ENCODE data around the gene SLC25A45. TPM values are rescaled to one million over a fixed set of nuclear protein-coding genes. Genes with fewer than 3 reads are reported as not detected.

The SLC25A45 gene
- total RNA-seq, 1 experiment from 2014 or later = 1.1 TPM

DNA sequence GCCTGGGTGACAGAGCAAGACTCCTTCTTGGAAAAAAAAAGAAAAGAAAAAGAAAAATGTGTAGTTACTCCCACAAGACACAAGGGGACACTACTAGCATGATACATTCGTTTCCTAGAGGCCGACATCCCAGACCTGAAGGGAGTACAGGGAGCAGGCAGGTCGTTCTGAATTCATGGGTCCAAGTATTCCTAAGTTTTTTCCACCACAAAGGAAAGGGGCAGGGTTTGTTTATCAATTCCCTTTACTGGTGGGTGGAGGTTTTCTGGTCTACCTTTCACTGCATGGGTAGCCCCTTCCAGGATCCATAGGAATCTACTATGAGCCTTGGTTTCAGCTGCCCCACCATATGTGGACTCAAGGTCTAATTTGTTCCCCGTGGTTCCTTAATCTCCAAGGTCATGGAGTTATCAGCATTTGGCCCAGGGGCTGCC lies 16.1 kb downstream of the SLC25A45 start:
- Histone ChIP-seq H3K4me1 (ENCODE audit: insufficient read depth, low read length) (no peaks in the 10 kb centered on the region), H3K23ac (ENCODE audit: insufficient read length, low read depth, low read length) (no peak overlapping the region), H4K91ac (ENCODE audit: insufficient read length, low read depth, low read length) (no peak overlapping the region), H3K56ac (ENCODE audit: insufficient read length, low read depth, low read length) (no peak overlapping the region), H2BK12ac (ENCODE audit: insufficient read length, low read depth, low read length) (no peak overlapping the region), H3K79me1 (ENCODE audit: insufficient read depth, low read depth, low read length, poor library complexity, severe bottlenecking) (no peaks in the 10 kb centered on the region), H2BK120ac (ENCODE audit: low read depth, low read length, poor library complexity, severe bottlenecking) (no peak overlapping the region), H2BK5ac (ENCODE audit: insufficient read length, low read length) (no peak overlapping the region), H3K14ac (ENCODE audit: insufficient read depth, low read length) (no peak overlapping the region), H3K18ac (ENCODE audit: insufficient read length, low read depth, low read length) (no peak overlapping the region), H4K5ac (ENCODE audit: insufficient read length, low read depth, low read length) (no peak overlapping the region), H3K27ac (ENCODE audit: insufficient read length, low read depth, low read length) (no peak overlapping the region), H3K9ac (ENCODE audit: extremely low read depth, insufficient read length, low read length) (no peak overlapping the region), H3K23me2 (ENCODE audit: insufficient read length, low read depth, low read length, poor library complexity, severe bottlenecking) (no peaks in the 10 kb centered on the region), H3K27me3 (ENCODE audit: insufficient read depth, low read length) (no peaks in the 10 kb centered on the region; the same call in 1 of the 2 replicates), H2AFZ (ENCODE audit: low read length) (peak overlapping the region; percentile 74), H3K79me2 (ENCODE audit: insufficient read depth, low read length) (no peaks in the 10 kb centered on the region), H3K4ac (ENCODE audit: low read depth, low read length) (no peak overlapping the region), H3T11ph (ENCODE audit: low read length) (no peak overlapping the region), H2BK15ac (ENCODE audit: low read depth, low read length) (no peak overlapping the region), H4K8ac (replicated peaks; ENCODE audit: insufficient read length, low read depth, low read length) (no peak overlapping the region), H3K9me3 (ENCODE audit: control insufficient read depth, low read depth, low read length) (no peaks in the 10 kb centered on the region), H2AK5ac (ENCODE audit: insufficient read length, low read length) (no peak overlapping the region), H2BK20ac (ENCODE audit: low read depth, low read length, poor library complexity, severe bottlenecking) (no peak overlapping the region), H3K4me2 (ENCODE audit: insufficient read depth, insufficient read length, low read length) (no peak overlapping the region), H4K20me1 (ENCODE audit: control insufficient read depth, insufficient read depth, insufficient read length) (no peaks in the 10 kb centered on the region)
- H3K9me3 Mint-ChIP-seq = no peaks in the 10 kb centered on the region
- DNase-seq = peak; percentile 61
- TF ChIP-seq, protein P1, sequence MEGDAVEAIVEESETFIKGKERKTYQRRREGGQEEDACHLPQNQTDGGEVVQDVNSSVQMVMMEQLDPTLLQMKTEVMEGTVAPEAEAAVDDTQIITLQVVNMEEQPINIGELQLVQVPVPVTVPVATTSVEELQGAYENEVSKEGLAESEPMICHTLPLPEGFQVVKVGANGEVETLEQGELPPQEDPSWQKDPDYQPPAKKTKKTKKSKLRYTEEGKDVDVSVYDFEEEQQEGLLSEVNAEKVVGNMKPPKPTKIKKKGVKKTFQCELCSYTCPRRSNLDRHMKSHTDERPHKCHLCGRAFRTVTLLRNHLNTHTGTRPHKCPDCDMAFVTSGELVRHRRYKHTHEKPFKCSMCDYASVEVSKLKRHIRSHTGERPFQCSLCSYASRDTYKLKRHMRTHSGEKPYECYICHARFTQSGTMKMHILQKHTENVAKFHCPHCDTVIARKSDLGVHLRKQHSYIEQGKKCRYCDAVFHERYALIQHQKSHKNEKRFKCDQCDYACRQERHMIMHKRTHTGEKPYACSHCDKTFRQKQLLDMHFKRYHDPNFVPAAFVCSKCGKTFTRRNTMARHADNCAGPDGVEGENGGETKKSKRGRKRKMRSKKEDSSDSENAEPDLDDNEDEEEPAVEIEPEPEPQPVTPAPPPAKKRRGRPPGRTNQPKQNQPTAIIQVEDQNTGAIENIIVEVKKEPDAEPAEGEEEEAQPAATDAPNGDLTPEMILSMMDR (conservative IDR thresholded peaks at IDR 0.05) = peak; percentile 82
- H3K4me3 Mint-ChIP-seq = no peak overlapping the region
- H3K36me3 Mint-ChIP-seq (ENCODE audit: insufficient read depth in 1 of 3, low read depth in 3 of 3) = no peaks in the 10 kb centered on the region
- H3K27ac Mint-ChIP-seq = no peak overlapping the region
- no CpG with 5 or more reads among the region's 4 CpGs for WGBS (ENCODE audit: extremely low coverage, insufficient read length, low lambda C conversion rate)
- H3K4me1 Mint-ChIP-seq = no peaks in the 10 kb centered on the region; a peak in 1 of 4 replicates
- H3K27me3 Mint-ChIP-seq (ENCODE audit: low read depth) = peaks cover 15% of the 10 kb centered on the region

Measured in H9 (cell line).